Fibroblast of peridontal ligament (primary cell): ENCODE results near the gene IL17C.
A peak's percentile ranks its signal among the peaks of the same experiment; 100 is the strongest.

Source experiments
- DNase-seq: peaks from one replicate; pipeline ENCODE4 v3.0.0-alpha.2; 2010; ENCODE audit errors: extremely low read depth

Gene IL17C

DNA sequence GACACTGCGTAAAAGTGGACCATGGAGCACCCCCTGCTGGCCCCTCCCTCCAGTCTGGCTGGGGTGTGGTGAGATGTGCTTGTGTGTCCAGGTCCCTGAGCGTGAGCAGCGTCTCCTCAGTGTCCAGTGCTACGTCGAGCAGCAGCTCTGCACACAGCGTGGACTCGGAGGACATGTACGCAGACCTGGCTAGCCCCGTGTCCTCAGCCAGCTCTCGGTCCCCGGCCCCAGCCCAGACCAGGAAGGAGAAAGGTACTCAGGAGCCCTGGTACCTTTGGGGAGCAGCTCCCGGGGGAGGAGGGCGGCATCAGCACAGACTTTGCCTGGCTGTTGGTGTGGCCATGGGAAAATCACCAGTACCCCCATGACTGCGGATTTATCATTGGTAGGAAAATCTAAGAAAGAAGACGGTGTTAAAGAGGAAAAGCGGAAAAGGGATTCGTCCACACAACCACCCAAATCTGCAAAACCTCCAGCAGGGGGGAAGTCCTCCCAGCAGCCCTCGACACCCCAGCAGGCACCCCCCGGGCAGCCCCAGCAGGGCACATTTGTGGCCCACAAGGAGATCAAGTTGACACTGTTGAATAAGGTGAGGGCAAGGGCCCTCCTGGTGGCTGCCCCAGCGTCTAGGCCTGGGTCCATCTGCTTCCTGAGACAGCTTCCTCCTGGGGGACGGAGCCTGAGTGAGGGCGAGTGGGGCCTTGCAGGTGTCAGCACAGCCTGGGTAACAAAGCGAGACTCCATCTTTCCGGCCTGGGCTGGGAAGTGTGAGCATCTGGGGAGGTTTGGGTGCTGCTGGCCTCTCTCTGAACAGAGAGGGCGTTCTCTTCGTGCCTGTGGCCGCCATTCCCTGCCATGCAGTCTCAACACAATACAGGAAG lies 10.6 kb upstream of the IL17C start:
- no peak for DNase-seq

DNA sequence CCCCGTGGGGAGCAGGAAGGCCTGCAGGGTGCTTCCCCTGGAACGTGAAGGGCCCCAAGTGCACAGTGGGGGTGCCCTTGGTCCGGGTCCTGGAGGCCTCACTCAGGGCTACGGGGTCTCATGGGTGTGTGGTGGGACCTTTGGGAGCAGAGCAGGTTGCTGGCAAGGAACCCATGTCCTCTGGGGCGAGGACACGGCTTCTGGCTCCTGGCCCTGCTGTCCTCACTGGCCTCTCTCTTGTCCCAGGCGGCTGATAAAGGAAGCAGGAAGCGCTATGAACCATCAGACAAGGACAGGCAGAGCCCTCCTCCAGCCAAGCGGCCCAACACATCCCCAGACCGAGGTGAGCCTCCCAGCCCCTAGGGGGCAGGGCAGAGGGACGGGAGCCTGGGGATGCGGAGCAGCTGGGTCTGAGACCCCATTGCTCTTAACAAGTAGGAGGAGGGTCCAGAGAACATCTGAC lies 9.8 kb upstream of the IL17C start:
- no peak for DNase-seq

DNA sequence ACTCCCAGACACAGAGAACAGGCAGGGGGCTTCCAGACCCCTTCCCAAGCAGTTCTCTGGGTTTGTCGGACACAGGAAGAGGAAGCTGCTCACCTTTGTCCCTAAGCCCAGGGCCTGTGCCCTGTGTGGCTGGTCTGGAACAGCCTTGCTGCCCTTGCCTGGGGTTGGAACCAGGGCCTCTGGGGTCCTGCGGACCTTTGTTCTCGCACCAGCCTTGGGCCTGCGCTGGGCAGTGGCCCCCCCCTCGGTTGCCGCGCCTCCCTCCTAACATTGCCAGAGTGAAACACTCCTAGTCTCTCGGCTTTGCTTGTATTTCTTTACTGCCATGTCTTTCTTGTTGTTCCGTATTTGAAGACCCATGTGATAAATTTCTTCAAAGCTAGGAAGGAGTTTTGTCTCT lies 8.5 kb upstream of the IL17C start:
- DNase-seq: no peak

DNA sequence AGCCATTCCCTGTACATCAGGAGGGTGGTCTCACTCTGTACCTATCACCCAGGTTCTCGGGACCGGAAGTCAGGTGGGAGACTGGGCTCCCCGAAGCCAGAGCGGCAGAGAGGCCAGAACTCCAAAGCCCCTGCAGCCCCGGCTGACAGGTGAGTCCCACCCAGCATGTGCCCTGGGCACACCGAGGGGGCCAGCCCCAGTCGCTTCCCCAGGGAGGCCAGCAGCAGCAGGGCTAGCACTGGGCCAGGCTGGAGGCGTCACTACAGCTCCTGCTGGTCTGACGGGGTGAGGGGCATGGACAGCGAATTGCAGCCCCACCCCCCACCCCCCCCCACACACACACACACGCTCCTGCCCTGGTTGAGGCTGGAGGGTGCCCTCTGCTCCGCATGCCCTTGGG lies 7.9 kb upstream of the IL17C start:
- no peak for DNase-seq

DNA sequence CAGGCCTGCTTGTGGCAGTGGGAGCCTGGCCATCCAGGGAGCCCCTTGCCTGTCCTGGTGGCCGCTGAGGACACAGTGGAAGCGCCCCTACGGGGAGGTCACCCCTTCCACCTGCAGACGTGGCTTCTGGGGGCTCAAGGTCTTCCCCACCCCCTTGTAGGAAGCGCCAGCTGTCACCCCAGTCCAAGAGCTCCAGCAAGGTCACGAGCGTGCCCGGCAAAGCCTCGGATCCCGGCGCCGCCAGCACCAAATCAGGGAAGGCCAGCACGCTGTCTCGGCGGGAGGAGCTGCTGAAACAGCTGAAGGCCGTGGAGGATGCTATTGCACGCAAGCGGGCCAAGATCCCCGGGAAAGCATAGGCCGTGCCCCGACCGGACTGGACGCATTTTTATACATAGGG lies 7.4 kb upstream of the IL17C start:
- no peak for DNase-seq

DNA sequence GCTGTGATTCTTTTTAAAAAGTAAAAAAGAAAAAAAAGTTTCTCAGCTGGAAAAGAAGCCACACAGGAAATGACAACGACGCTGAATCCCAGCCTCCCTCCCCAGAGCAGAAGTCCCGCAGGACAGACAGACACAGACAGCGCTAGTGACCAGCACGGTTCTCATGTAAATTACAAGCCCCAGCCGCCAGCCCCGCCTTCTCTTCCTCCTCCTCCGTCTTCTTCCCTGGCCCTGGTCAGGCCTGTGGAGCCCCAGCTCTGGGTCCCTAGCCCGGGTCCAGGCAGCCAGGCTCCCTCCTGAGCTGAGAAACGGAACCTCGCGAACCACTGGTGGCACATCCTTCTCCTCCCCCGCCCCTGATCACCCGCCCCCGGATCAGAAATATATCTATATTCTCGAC lies 7.0 kb upstream of the IL17C start:
- no peak for DNase-seq

DNA sequence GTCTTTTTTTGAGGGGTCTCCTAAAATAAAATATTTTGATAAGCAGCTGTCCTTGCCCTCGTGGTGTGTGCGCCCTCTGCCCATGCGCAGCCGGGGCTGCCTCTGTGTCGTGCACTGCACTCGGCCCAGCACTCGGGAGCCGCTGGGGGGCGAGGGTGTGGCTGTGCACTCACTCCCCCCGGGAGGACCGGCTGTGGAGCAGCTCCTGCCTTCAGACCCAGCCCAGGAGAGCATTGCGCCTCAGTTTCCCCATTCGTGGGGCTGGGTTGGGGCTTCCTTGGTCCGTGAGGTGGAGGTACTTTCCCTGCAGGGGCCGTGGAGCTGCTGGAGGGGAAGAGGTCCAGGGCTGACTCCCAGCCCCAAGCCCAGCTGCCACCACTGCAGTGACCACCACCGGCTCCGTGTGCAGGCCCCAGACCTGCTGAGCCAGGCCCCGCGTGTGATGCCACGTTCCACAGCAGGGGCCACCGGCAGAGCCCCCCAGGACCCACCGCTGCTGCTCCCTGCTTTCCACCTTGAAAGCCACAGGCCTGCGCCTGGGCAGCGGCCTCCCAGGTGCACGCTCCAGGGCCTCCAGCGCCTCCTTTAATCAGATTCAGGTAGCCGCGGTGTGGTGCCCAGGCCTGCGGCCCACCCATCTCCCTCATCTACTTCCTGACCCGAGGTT lies 6.3 kb upstream of the IL17C start:
- no peak for DNase-seq

DNA sequence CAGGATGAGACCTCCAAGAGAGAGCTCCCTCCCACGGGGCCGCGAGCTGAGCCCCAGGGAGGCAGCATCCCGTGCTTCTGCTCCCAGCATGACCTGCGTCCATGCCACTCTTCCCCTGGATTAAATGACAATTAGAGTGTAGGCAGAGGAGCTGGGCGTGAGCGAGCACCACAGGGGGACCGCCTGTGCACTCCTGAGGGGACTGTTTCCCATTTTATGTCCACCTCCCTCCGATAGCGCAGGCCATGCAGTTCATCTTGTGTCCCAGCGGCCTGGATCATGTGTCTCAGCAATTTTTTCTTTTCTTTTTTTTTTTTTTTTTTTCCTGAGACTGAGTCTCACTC lies 5.8 kb upstream of the IL17C start:
- no peak for DNase-seq

DNA sequence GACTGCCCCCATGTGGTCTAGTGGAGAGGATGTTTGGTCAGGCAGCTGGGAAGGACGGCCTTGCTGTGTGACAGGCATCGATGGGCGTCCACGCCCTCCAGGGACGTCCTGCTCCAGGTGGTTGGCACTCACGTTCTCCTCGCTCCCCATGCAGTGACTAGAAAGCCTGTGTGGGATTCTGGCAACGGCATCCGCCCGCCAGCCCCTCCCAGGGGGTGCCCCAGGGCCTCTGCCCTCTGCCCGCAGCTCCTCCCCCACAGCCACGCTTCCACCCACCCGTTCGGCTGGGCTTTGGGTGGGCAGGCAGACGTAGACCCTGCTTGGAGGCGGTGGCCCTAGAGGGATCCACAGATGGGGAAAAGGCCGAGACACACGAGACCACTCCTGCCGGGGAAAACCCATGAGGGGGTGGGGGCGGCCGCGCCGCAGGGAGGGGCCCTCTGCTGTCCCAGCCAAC lies 4.7 kb upstream of the IL17C start:
- no peak for DNase-seq

DNA sequence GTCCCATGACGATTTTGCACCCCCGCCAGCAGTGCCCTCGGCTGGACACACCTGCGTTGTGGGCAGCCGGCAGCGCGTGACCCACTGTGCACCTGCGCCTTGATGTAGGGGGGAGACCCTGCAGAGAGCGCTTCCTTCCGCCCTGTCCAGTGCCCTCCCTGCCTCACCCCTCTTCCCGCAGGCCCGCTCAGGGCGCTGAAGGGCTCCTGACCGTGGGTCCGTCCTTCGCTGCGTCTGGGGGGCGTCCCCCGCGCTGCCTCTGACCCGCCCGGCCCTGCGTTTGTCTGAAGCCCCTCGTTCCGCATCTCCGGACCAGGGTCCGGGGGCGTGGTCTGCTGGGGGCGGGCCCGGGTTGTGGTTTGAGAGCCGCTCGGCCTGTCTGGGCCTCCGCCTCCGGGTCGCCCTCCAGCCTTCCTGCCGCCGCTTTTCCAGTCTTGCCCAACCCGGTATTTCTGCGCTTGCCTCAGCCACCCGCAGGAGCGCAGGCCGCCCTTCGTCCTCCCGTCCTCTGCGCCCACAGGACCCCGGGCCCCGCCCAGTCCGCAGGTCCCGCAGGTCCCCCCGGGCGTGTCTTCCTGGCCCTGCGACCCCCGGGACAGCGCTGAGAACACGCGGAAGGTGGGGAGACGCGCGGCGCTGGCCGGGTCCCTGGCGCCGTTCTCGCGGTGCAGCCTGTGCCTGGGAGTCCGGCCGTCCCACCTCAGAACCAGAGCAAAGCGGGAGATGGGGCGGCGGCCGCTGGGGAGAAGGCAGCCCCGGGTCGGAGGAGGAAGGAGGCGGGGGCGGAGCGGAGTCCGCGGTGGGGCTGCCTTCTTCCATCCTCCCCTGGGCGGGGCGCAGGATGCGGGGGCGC lies 4.0 kb upstream of the IL17C start:
- peak; percentile 19 for DNase-seq

DNA sequence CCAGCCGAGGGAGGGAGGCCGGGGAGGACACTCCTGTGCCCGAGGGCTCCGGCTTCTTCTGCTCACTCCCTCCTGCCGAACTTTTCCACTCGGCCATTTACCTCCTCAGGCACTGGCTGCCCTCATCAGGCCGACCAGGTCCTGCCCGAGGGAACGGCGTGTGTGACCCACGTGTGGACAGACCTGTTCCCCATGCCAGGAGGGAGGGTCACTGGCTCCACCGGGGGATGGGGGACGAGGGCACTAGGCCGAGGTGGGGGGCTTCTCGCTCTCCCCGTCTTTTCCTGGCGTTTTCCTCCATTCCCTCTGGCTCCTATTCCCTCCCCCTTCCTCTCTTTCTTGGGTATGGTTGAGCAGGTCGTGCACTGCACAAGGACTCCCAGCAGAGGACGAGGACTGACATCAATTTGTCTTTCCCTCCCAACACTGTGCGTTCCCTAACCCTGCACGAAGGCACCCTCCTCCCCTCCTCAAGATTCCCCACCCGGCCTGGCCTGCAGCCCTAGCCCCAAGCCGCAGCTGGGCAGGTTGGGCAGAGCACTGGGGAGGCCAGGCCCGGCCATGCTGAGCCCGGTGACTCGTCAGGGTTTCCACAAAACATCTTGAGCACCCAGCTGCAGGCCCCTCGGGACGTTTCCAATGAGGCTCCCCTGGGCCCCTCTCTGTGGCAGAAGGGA lies 3.2 kb upstream of the IL17C start:
- no peak for DNase-seq

DNA sequence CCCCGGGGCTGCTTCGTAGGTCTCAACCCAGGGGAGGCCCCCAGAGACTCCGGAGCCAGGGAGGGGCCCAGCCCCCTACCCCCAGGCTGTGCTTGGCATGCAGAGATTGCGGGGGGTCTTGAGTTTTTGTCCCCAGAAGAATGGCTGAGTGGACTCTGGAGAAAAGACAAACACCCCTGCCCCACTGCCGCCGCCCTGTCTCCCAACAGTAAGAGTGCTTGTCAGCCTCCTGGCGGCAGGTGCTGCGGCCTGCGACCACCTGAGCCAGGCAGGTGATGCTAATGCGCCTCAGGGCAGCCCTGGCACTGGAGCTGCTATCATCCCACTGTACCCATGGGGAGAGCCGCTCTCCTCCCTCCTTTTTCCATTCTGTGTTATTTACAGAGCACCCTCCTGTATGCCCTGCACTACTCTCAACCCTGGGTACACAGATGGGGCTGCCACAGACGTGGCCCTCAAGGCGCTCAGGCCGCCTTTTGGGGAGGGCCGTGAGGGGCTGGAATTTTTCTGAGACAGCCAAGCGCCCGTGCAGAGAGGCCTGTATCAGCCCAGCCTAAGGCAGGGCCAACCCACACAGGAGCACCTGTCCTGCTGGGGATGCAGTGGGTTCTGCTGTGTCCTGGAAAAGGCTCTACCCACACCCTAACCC lies 2.6 kb upstream of the IL17C start:
- DNase-seq: no peak

DNA sequence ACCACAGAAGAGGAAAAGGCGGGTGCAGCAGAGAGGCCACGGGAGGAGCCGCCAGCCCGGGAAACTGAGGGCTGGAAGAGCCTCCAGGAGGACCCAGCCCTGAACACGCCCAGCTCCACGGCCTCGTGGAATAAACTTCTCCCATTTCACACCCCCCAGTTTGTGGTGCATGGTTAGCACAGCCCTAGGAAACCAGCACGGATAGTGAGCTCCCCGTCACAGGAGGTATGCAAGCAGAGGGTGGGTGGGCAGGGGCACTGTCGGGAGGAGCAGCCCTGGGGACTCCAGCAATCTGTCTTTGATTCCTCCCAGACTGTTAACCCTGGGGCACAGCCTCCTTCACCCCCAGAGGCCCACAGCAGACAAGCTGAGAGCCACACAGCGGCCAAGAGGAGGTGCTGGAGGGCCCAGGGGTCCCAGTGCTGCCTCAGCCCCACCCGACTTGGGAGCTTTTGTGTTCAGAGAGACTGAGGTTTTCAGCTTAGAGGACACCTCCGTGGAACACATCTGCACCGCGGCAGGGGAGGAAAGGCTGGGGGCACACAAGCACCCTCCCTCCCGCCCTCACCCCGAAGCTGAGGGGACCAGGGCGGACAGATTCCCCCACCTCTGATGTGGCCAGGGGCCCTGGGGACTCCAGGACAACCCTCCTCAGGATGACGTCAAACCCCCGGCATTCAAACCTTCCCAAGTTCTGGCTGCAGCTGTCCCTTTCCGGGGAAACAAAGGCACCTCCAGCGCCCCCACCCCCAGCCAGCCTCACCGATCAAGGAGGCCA lies 1.7 kb upstream of the IL17C start:
- no peak for DNase-seq

DNA sequence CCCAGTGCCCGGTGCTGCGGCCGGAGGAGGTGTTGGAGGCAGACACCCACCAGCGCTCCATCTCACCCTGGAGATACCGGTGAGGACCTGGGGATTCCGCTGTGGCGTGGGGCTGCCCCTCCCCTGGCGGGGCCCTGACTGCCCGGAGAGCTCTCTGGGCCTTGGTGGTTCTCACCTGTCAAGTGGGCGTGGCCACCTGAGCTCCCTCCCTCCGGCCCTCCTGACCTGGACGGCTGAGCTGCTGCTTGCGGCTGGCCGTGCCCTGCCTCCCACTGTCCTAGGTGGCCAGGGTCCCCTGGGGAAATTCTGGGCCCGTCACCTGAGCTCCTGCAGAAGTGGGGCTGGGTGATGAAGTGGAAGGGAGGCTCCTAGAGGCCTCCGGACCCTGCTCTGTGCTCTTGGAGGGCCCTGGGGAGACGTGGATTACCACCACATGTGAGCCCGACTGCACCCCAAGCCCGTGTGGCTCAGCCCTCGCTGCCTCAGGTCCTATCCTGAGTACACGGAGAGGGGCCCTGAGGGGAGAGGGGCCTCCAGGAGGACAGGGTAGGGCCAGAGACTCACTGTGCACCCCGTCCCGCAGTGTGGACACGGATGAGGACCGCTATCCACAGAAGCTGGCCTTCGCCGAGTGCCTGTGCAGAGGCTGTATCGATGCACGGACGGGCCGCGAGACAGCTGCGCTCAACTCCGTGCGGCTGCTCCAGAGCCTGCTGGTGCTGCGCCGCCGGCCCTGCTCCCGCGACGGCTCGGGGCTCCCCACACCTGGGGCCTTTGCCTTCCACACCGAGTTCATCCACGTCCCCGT lies 1.1 kb downstream of the IL17C start:
- no peak for DNase-seq

DNA sequence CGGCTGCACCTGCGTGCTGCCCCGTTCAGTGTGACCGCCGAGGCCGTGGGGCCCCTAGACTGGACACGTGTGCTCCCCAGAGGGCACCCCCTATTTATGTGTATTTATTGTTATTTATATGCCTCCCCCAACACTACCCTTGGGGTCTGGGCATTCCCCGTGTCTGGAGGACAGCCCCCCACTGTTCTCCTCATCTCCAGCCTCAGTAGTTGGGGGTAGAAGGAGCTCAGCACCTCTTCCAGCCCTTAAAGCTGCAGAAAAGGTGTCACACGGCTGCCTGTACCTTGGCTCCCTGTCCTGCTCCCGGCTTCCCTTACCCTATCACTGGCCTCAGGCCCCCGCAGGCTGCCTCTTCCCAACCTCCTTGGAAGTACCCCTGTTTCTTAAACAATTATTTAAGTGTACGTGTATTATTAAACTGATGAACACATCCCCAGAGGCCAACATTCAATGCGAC lies 1.7 kb downstream of the IL17C start:
- no peak for DNase-seq

DNA sequence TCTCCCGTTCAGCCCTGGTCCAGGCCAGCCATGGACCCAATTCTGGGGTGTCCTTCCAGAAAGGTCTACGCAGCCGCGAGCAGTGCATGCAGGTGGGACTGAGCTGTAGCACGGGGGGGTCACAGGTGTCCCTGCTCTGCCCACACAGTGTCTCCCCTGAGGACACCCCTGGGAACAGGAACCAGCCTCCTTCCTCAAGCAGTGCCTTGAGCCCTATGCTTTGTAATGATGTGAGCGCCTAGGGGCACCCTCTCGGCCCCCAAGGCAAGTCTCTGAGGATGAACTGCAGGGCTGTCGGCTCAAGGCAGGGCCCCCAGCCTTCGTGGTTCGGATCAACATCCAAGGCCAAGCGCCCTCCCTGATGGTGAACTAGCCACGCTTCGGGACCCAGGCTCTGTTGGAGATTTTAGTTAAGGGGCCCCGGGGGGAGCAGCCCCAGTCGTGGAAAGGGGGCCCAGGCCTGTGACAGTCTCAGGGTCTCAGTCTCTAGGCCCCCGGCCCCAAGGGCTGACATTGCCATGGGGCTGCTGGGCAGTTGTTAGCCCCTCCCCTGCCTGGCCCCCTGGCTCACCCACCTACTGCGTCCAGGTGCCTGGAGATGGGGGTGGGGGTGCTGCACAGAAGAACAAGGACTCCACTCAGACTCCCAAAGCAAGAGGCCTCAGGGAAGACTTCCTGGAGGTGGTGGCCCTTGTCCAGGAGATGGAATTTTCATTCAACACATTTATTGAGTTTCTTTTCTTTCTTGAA lies 2.3 kb downstream of the IL17C start:
- DNase-seq: no peak

DNA sequence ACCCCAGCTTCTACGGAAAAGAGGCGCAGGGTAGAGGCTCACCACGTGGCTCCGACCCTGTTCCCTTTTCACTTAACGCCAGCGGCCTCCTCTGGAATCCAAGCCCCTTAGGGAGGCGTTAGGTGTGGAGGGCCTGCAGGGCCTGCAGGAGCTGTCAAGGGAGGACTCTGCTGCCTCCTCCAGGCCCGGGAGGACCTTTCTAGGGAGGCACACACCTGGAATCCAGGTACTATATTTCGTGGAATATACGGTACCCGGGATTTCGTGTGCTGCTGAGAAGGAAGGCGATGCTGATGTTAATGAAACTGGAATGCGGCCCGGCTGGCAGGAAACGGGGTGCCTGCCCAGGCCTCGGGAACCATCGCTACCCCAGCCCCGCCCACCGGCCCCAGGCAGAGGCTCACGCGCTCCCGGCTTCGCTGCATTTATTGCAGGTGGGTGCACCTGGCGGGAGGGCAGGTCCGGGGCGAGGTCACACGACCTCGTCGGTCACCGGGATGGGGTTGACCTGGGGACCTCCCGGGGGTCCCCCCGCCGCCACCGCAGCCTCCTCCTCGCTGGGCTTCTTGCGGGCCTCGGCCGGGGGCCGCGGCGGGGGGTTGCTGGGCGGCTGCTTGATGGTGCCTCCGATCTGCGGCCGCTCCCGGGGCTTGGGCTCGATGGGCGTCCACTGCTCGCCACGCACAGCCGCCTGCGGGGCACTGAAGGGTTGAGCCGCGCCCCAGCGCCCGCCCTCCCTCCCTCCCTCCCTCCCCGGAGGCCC lies 4.7 kb downstream of the IL17C start:
- DNase-seq: no peak

DNA sequence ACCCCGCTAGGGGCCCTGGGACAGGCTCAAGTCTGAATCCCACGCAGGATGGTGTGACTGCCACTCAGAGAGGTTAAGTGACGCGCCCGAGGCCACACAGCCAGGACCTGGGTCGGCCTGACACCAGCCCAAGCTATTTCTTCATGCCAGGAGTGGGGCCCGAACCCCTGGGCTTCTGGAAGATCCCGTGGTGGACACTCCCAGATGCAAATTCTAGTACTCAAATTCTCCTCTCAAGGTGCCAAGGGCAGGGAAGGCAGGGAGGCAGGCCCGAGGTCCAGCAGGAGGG lies 5.2 kb downstream of the IL17C start:
- DNase-seq: no peak
